GM12873 (cell line): ENCODE results near the gene SCLT1.

Experiments used
- TF ChIP-seq, protein P1 (sequence below): IDR thresholded peaks from 2 replicates; pipeline ENCODE4 v1.5.1; 2012; ENCODE audit warnings: low read depth, mild to moderate bottlenecking, moderate library complexity, low read length, control low read depth; ENCODE audit not compliant: insufficient read depth; ENCODE audit errors: missing control alignments

Gene SCLT1

GRCh38 chr4:128879283-128879682 lies 214.1 kb downstream of the SCLT1 start:
- TF ChIP-seq, protein P1, sequence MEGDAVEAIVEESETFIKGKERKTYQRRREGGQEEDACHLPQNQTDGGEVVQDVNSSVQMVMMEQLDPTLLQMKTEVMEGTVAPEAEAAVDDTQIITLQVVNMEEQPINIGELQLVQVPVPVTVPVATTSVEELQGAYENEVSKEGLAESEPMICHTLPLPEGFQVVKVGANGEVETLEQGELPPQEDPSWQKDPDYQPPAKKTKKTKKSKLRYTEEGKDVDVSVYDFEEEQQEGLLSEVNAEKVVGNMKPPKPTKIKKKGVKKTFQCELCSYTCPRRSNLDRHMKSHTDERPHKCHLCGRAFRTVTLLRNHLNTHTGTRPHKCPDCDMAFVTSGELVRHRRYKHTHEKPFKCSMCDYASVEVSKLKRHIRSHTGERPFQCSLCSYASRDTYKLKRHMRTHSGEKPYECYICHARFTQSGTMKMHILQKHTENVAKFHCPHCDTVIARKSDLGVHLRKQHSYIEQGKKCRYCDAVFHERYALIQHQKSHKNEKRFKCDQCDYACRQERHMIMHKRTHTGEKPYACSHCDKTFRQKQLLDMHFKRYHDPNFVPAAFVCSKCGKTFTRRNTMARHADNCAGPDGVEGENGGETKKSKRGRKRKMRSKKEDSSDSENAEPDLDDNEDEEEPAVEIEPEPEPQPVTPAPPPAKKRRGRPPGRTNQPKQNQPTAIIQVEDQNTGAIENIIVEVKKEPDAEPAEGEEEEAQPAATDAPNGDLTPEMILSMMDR = no peak

GRCh38 chr4:128877934-128878333 lies 215.4 kb downstream of the SCLT1 start:
- TF ChIP-seq, protein P1 = no peak

- TF ChIP-seq, protein P1 = no peak
Observed at GRCh38 chr4:128876200-128876599, 217.1 kb downstream of the SCLT1 start.

- TF ChIP-seq, protein P1 = no peak
Observed at GRCh38 chr4:128871948-128872347, 221.4 kb downstream of the SCLT1 start.

- TF ChIP-seq, protein P1 = no peak
Observed at GRCh38 chr4:128869776-128870509, 223.4 kb downstream of the SCLT1 start.

- TF ChIP-seq, protein P1 = no peak
Observed at GRCh38 chr4:128868758-128869157, 224.6 kb downstream of the SCLT1 start.

DNA sequence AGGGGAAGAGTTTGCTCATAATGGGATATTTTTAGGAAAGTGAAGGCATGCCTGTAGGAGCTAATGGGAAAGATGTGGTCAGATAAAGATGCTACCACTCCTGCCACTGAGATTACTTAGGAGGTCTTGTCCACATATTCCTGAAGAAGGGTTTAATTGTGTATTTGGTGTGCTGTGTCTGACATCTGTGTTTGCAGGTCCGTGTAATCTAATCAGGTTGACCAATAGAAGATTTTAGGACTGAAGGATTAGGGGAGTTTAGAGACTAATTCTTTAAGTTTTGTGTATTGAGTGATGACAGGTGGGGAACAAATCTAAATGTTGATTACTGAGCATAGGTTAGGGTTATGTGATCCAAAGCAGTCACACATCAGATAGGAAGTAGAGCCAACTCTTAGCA lies 226.6 kb downstream of the SCLT1 start:
- TF ChIP-seq, protein P1 = no peak

GRCh38 chr4:128866269-128866668 lies 227.1 kb downstream of the SCLT1 start:
- TF ChIP-seq, protein P1 = no peak
